ENCODE data around the gene CYP27B1.

GRCh38 chr12:57767305-57767698 lies 424 bp upstream of the CYP27B1 start:
- TF ChIP-seq SIN3A (IDR thresholded peaks at IDR 0.05; ENCODE audit: borderline replicate concordance, insufficient read depth, low read length): no peak
- no peak for TF ChIP-seq POLR2AphosphoS5 (IDR thresholded peaks at IDR 0.05; ENCODE audit: low read depth, low read length)
- TF ChIP-seq REST (IDR thresholded peaks at IDR 0.05; ENCODE audit: insufficient read depth in 1 of 2, low read depth in 2 of 2, low read length in 2 of 2): no peak

All from PFSK-1 (cell line).